Natural killer cell (primary cell): ENCODE measurements around the gene DVL3. TPM values are rescaled to one million over a fixed set of nuclear protein-coding genes. Genes with fewer than 3 reads are reported as not detected.

Source experiments
- ATAC-seq, 3 donors: fragments of 150-1000 bp in 2 of 3; fragments of 200-7000 bp in 1 of 3; cut with Tn5 transposase; 1 replicate in 1 of 3; 2 replicates in 2 of 3; pipeline ENCODE4 v1.10.0; 2021; ENCODE audit warnings: mild to moderate bottlenecking in 2 of 3, moderate library complexity in 2 of 3
- DNase-seq, 2 donors: peaks; one replicate each; pipeline versions ENCODE4 v3.0.0 to v3.0.0-alpha.2; 2013 to 2021; ENCODE audit warnings: mixed read lengths in 1 of 2
- H3K27ac ChIP-seq: one replicate; pipeline ENCODE4 v1.5.1; 2013; ENCODE audit warnings: mild to moderate bottlenecking, low read length
- H3K27me3 ChIP-seq: one replicate; pipeline ENCODE4 v1.6.1; 2013; ENCODE audit warnings: low read length; ENCODE audit not compliant: control insufficient read depth, insufficient read depth
- H3K36me3 ChIP-seq: one replicate; pipeline ENCODE4 v1.6.1; 2013; ENCODE audit warnings: low read length; ENCODE audit not compliant: control insufficient read depth, insufficient read depth
- H3K4me1 ChIP-seq: one replicate; pipeline ENCODE4 v1.6.1; 2013; ENCODE audit warnings: low read length; ENCODE audit not compliant: control insufficient read depth, insufficient read depth
- H3K4me3 ChIP-seq: one replicate; pipeline ENCODE4 v1.5.1; 2013; ENCODE audit warnings: low read length
- H3K9me3 ChIP-seq: one replicate; pipeline ENCODE4 v1.6.1; 2013; ENCODE audit warnings: low read length; ENCODE audit not compliant: control insufficient read depth, insufficient read depth
- H3K27ac Mint-ChIP-seq, 2 donors: one replicate each; pipeline ENCODE4 v1.8.0; 2022; ENCODE audit warnings: mild to moderate bottlenecking in 2 of 2, mixed read lengths in 2 of 2, moderate library complexity in 1 of 2
- H3K27me3 Mint-ChIP-seq, 2 donors: one replicate each; pipeline ENCODE4 v1.8.0; 2022; ENCODE audit warnings: low read depth in 2 of 2, mixed read lengths in 2 of 2
- H3K36me3 Mint-ChIP-seq: one replicate; pipeline ENCODE4 v1.8.0; 2022; ENCODE audit warnings: mixed read lengths
- H3K4me1 Mint-ChIP-seq, 2 donors: one replicate each; pipeline ENCODE4 v1.8.0; 2022; ENCODE audit warnings: mixed read lengths in 2 of 2
- H3K4me3 Mint-ChIP-seq: one replicate; pipeline ENCODE4 v1.8.0; 2022; ENCODE audit warnings: mild to moderate bottlenecking, moderate library complexity, mixed read lengths
- H3K9me3 Mint-ChIP-seq, 2 donors: one replicate each; pipeline ENCODE4 v1.8.0; 2022; ENCODE audit warnings: mixed read lengths in 2 of 2
- WGBS: methylation state at CpG from one replicate; pipeline ENCODE4 v1.1.7; 2013; ENCODE audit warnings: missing lambda C conversion rate; ENCODE audit not compliant: insufficient coverage; 5-methylcytosine and 5-hydroxymethylcytosine counted together
- intact Hi-C: fragments of 100-400 bp; cut with micrococcal nuclease; formaldehyde crosslinking; loops from one replicate; pipeline ENCODE4 v1.14.2; 2022
- total RNA-seq, 4 donors: library from RNA; stranded (reverse); fragments of 120-200 nt in 1 of 4; gene quantifications; one replicate each; pipeline versions ENCODE4 v1.2.3 to v1.2.4, GENCODE V29; 2013 to 2022
- TF ChIP-seq, protein P1 (sequence below): fragments of 200-600 bp; IDR thresholded peaks from one replicate; pipeline ENCODE4 v1.8.0; 2022; ENCODE audit warnings: antibody characterized with exemption

DVL3 gene
- total RNA-seq, 3 donors from 2014 or later (not counting 1 experiment from before 2014, with no cell fraction given): 59.1 to 77.5 (median 59.7) TPM

GRCh38 chr3:184164648-184165330, 9.6 kb downstream of the DVL3 start:
- no peak overlapping the region for H3K4me3 ChIP-seq
- peaks cover 46% of the 10 kb centered on the region for H3K36me3 ChIP-seq
- DNase-seq: no peak
- H3K9me3 Mint-ChIP-seq: no peaks in the 10 kb centered on the region
- H3K36me3 Mint-ChIP-seq: no peaks in the 10 kb centered on the region
- no peaks in the 10 kb centered on the region for H3K9me3 ChIP-seq
- no peak overlapping the region for H3K27ac Mint-ChIP-seq
- H3K27ac ChIP-seq: no peak overlapping the region
- TF ChIP-seq, protein P1, sequence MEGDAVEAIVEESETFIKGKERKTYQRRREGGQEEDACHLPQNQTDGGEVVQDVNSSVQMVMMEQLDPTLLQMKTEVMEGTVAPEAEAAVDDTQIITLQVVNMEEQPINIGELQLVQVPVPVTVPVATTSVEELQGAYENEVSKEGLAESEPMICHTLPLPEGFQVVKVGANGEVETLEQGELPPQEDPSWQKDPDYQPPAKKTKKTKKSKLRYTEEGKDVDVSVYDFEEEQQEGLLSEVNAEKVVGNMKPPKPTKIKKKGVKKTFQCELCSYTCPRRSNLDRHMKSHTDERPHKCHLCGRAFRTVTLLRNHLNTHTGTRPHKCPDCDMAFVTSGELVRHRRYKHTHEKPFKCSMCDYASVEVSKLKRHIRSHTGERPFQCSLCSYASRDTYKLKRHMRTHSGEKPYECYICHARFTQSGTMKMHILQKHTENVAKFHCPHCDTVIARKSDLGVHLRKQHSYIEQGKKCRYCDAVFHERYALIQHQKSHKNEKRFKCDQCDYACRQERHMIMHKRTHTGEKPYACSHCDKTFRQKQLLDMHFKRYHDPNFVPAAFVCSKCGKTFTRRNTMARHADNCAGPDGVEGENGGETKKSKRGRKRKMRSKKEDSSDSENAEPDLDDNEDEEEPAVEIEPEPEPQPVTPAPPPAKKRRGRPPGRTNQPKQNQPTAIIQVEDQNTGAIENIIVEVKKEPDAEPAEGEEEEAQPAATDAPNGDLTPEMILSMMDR: no peak
- H3K4me1 Mint-ChIP-seq: peaks cover 12 to 22% of the 10 kb centered on the region in 2 donors
- intact Hi-C loops: no loop called here
- H3K4me1 ChIP-seq: peaks cover 4% of the 10 kb centered on the region
- H3K27me3 ChIP-seq: no peaks in the 10 kb centered on the region
- WGBS: 96% methylated on average over 16 of the region's 16 CpGs
- no peak for ATAC-seq
- H3K4me3 Mint-ChIP-seq: no peak overlapping the region
- no peaks in the 10 kb centered on the region for H3K27me3 Mint-ChIP-seq

DNA sequence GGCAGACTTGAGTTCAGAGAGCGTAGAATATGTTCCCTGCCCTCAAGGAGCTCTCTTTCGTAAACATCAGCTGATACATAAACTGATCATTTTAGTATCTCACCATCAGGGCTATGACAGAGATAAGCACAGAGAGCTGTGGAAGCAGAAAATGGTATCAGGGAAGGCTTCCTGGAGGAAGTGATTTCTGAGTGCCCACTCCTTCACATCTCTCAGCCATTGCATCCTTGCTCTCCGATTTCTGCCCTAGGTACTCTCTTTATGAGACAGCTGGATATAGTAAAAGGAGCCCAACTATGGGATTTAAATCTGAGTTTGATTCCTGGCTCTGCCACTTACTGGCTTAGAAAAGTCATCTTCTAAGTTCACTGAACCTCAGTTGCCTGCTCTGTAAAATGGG, 10.4 kb downstream of the DVL3 start:
- Histone ChIP-seq H3K4me3 (no peak overlapping the region), H3K4me1 (peaks cover 4% of the 10 kb centered on the region), H3K9me3 (no peaks in the 10 kb centered on the region), H3K27ac (no peak overlapping the region), H3K36me3 (peaks cover 46% of the 10 kb centered on the region), H3K27me3 (no peaks in the 10 kb centered on the region)
- DNase-seq: no peak
- no peaks in the 10 kb centered on the region for H3K9me3 Mint-ChIP-seq
- H3K36me3 Mint-ChIP-seq: no peaks in the 10 kb centered on the region
- H3K27me3 Mint-ChIP-seq: no peaks in the 10 kb centered on the region
- no peak overlapping the region for H3K4me3 Mint-ChIP-seq
- intact Hi-C loops: no loop called here
- TF ChIP-seq, protein P1: no peak
- H3K4me1 Mint-ChIP-seq: peaks cover 7 to 16% of the 10 kb centered on the region in 2 donors
- H3K27ac Mint-ChIP-seq: no peak overlapping the region
- 97% methylated on average over 3 of the region's 3 CpGs for WGBS
- ATAC-seq: no peak

DNA sequence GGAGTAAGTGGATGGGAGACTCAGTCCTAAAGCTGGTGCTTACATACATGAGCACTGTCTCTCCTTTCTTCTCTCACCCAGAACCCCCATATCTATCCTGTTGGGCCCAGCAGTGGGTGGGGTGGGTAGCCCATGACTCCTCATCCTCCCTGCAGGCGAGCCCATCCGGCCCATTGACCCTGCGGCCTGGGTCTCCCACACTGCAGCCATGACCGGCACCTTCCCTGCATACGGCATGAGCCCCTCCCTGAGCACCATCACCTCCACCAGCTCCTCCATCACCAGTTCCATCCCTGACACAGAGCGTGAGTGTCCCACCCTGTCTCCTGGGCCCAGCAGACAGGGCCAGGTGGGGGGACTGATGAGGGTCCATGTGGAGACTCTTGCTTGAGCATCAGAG, 11.5 kb downstream of the DVL3 start:
- no peaks in the 10 kb centered on the region for H3K9me3 Mint-ChIP-seq
- no peaks in the 10 kb centered on the region for H3K27me3 ChIP-seq
- H3K27ac Mint-ChIP-seq: no peak overlapping the region
- peaks cover 6 to 16% of the 10 kb centered on the region in 2 donors for H3K4me1 Mint-ChIP-seq
- WGBS: 95% methylated on average over 6 of the region's 6 CpGs
- H3K9me3 ChIP-seq: no peaks in the 10 kb centered on the region
- DNase-seq: no peak
- no peaks in the 10 kb centered on the region for H3K4me1 ChIP-seq
- ATAC-seq: no peak
- H3K36me3 ChIP-seq: peaks cover 50% of the 10 kb centered on the region
- TF ChIP-seq, protein P1: no peak
- H3K36me3 Mint-ChIP-seq: no peaks in the 10 kb centered on the region
- no peak overlapping the region for H3K4me3 Mint-ChIP-seq
- H3K27ac ChIP-seq: no peak overlapping the region
- no peak overlapping the region for H3K4me3 ChIP-seq
- intact Hi-C loops: no loop called here
- no peaks in the 10 kb centered on the region for H3K27me3 Mint-ChIP-seq

GRCh38 chr3:184167786-184168185, 12.6 kb downstream of the DVL3 start:
- ATAC-seq (no peak), DNase-seq (no peak)
- Histone ChIP-seq H3K27me3 (no peaks in the 10 kb centered on the region), H3K27ac (no peak overlapping the region), H3K9me3 (no peaks in the 10 kb centered on the region), H3K36me3 (peaks cover 50% of the 10 kb centered on the region), H3K4me3 (no peak overlapping the region), H3K4me1 (no peaks in the 10 kb centered on the region)
- H3K9me3 Mint-ChIP-seq: no peaks in the 10 kb centered on the region
- TF ChIP-seq, protein P1: no peak
- no peak overlapping the region for H3K27ac Mint-ChIP-seq
- H3K4me3 Mint-ChIP-seq: no peak overlapping the region
- H3K4me1 Mint-ChIP-seq: peaks cover 6 to 16% of the 10 kb centered on the region in 2 donors
- intact Hi-C loops: no loop called here
- H3K36me3 Mint-ChIP-seq: no peaks in the 10 kb centered on the region
- no peaks in the 10 kb centered on the region for H3K27me3 Mint-ChIP-seq
- 98% methylated on average over 8 of the region's 8 CpGs for WGBS
